Measurements from ENCODE around the gene IFNL2.

GRCh38 chr19:39238944-39239343 lies 29.3 kb upstream of the IFNL2 start:
- TF ChIP-seq CTCF (IDR thresholded peaks at IDR 0.05) (no peak), POLR2A (IDR thresholded peaks at IDR 0.05) (no peak), POLR2AphosphoS5 (IDR thresholded peaks at IDR 0.05) (no peak)

All from suprapubic skin (tissue), 4 donors.